ENCODE measurements around the gene GPS2.

Gene GPS2

GRCh38 chr17:7355573-7355972 lies 40.4 kb upstream of the GPS2 start:
- H3K9me3 ChIP-seq (replicated peaks; ENCODE audit: insufficient read depth, low read length): no peaks in the 10 kb centered on the region
- no peak overlapping the region for H3K27ac ChIP-seq (ENCODE audit: low read length)
- no peak overlapping the region for H3K4me2 ChIP-seq (ENCODE audit: low read depth, low read length)
- H4K20me1 ChIP-seq (ENCODE audit: insufficient read depth, low read length): no peaks in the 10 kb centered on the region
- no peak overlapping the region for H2AFZ ChIP-seq (ENCODE audit: low read length)
- no peak for TF ChIP-seq EZH2 (optimal IDR thresholded peaks at IDR 0.05; ENCODE audit: low read depth, low read length)
- TF ChIP-seq CTCF (IDR thresholded peaks at IDR 0.05; ENCODE audit: low read length): no peak
- TF ChIP-seq EZH2phosphoT487 (IDR thresholded peaks at IDR 0.05; ENCODE audit: low read length): no peak
- no peaks in the 10 kb centered on the region for H3K36me3 ChIP-seq (replicated peaks; ENCODE audit: insufficient read depth, low read length)
- no peaks in the 10 kb centered on the region for H3K79me2 ChIP-seq (ENCODE audit: low read length)
- no peak overlapping the region for H3K9ac ChIP-seq (ENCODE audit: low read length)
- H3K4me3 ChIP-seq (ENCODE audit: low read length): no peak overlapping the region
- 0 out of 2 replicates have a peak, but pooled peaks cover 6% of the 10 kb centered on the region for H3F3A ChIP-seq (ENCODE audit: insufficient read depth, low read length)
- no peak for DNase-seq
- H3K9me2 ChIP-seq (replicated peaks; ENCODE audit: insufficient read depth, low read length): no peaks in the 10 kb centered on the region
- H3K27me3 ChIP-seq (replicated peaks; ENCODE audit: insufficient read depth, low read length): peaks cover 7% of the 10 kb centered on the region; the same call in 1 of the 2 replicates
- peaks cover 5% of the 10 kb centered on the region; the same call in 1 of the 2 replicates for H3K4me1 ChIP-seq (ENCODE audit: low read length)

GRCh38 chr17:7355053-7355452 lies 39.9 kb upstream of the GPS2 start, which contains the start of gene TMEM95:
Gene TMEM95, plus strand, starts transcription at chr17:7355156. Its CDS starts 49 bp downstream, at chr17:7355205.
- H3K27ac ChIP-seq (ENCODE audit: low read length): no peak within 1 kb of the TSS
- H4K20me1 ChIP-seq (ENCODE audit: insufficient read depth, low read length): no peaks in the 10 kb centered on the region
- H3F3A ChIP-seq (ENCODE audit: insufficient read depth, low read length): 0 out of 2 replicates have a peak, but pooled peaks cover 6% of the 10 kb centered on the region
- no peaks in the 10 kb centered on the region for H3K79me2 ChIP-seq (ENCODE audit: low read length)
- H2AFZ ChIP-seq (ENCODE audit: low read length): no peak within 1 kb of the TSS
- peaks cover 7% of the 10 kb centered on the region; the same call in 1 of the 2 replicates for H3K27me3 ChIP-seq (replicated peaks; ENCODE audit: insufficient read depth, low read length)
- no peak within 1 kb of the TSS for H3K4me2 ChIP-seq (ENCODE audit: low read depth, low read length)
- no peaks in the 10 kb centered on the region for H3K9me3 ChIP-seq (replicated peaks; ENCODE audit: insufficient read depth, low read length)
- no peak within 1 kb of the TSS for H3K4me3 ChIP-seq (ENCODE audit: low read length)
- TF ChIP-seq EZH2phosphoT487 (IDR thresholded peaks at IDR 0.05; ENCODE audit: low read length): no peak
- TF ChIP-seq EZH2 (optimal IDR thresholded peaks at IDR 0.05; ENCODE audit: low read depth, low read length): no peak
- no peak for TF ChIP-seq CTCF (IDR thresholded peaks at IDR 0.05; ENCODE audit: low read length)
- DNase-seq: no peak
- peaks cover 5% of the 10 kb centered on the region; the same call in 1 of the 2 replicates for H3K4me1 ChIP-seq (ENCODE audit: low read length)
- H3K36me3 ChIP-seq (replicated peaks; ENCODE audit: insufficient read depth, low read length): no peaks in the 10 kb centered on the region
- no peak within 1 kb of the TSS for H3K9ac ChIP-seq (ENCODE audit: low read length)
- no peaks in the 10 kb centered on the region for H3K9me2 ChIP-seq (replicated peaks; ENCODE audit: insufficient read depth, low read length)

GRCh38 chr17:7354262-7354843 lies 39.2 kb upstream of the GPS2 start:
- Histone ChIP-seq H3K27ac (ENCODE audit: low read length) (no peak overlapping the region), H3K9me2 (replicated peaks; ENCODE audit: insufficient read depth, low read length) (no peaks in the 10 kb centered on the region), H3K4me3 (ENCODE audit: low read length) (no peak overlapping the region), H3K4me1 (ENCODE audit: low read length) (peaks cover 5% of the 10 kb centered on the region; the same call in 1 of the 2 replicates), H3K36me3 (replicated peaks; ENCODE audit: insufficient read depth, low read length) (no peaks in the 10 kb centered on the region), H3K27me3 (replicated peaks; ENCODE audit: insufficient read depth, low read length) (peaks cover 7% of the 10 kb centered on the region; the same call in 1 of the 2 replicates), H4K20me1 (ENCODE audit: insufficient read depth, low read length) (no peaks in the 10 kb centered on the region), H3K79me2 (ENCODE audit: low read length) (no peaks in the 10 kb centered on the region), H3F3A (ENCODE audit: insufficient read depth, low read length) (0 out of 2 replicates have a peak, but pooled peaks cover 6% of the 10 kb centered on the region), H3K4me2 (ENCODE audit: low read depth, low read length) (no peak overlapping the region), H3K9me3 (replicated peaks; ENCODE audit: insufficient read depth, low read length) (no peaks in the 10 kb centered on the region), H2AFZ (ENCODE audit: low read length) (no peak overlapping the region), H3K9ac (ENCODE audit: low read length) (no peak overlapping the region)
- no peak for TF ChIP-seq EZH2phosphoT487 (IDR thresholded peaks at IDR 0.05; ENCODE audit: low read length)
- TF ChIP-seq CTCF (IDR thresholded peaks at IDR 0.05; ENCODE audit: low read length): no peak
- no peak for TF ChIP-seq EZH2 (optimal IDR thresholded peaks at IDR 0.05; ENCODE audit: low read depth, low read length)
- DNase-seq: no peak
